Stimulated activated CD8-positive, alpha-beta memory T cell treated with anti-CD3 and anti-CD28 coated beads, Interleukin-15, amount 100 ng/mL, for 24 hours (primary cell): ENCODE results near the gene SLC37A2.

Experiments used
- DNase-seq: peaks from one replicate; pipeline ENCODE4 v3.0.0-alpha.2; 2020; ENCODE audit warnings: low read depth

The SLC37A2 gene

GRCh38 chr11:125111343-125112207 lies 48.5 kb downstream of the SLC37A2 start, which contains the start of gene TMEM218:
Gene TMEM218 (minus strand): TSS chr11:125111626. CDS start chr11:125102241, 9,385 bp downstream.
- peak; percentile 80 for DNase-seq

- no peak for DNase-seq
Measured at GRCh38 chr11:125112208-125112604, 49.1 kb downstream of the SLC37A2 start.

- no peak for DNase-seq
Measured at GRCh38 chr11:125114518-125114917, 51.4 kb downstream of the SLC37A2 start.

- no peak for DNase-seq
Measured at GRCh38 chr11:125117429-125117828, 54.3 kb downstream of the SLC37A2 start.

- no peak for DNase-seq
Measured at GRCh38 chr11:125123194-125123946, 60.3 kb downstream of the SLC37A2 start.

GRCh38 chr11:125123947-125124617 lies 61.0 kb downstream of the SLC37A2 start:
- DNase-seq = no peak

- DNase-seq = no peak
Measured at GRCh38 chr11:125124618-125124992, 61.5 kb downstream of the SLC37A2 start.

- no peak for DNase-seq
Measured at GRCh38 chr11:125128450-125128849, 65.3 kb downstream of the SLC37A2 start.

GRCh38 chr11:125129316-125129993 lies 66.3 kb downstream of the SLC37A2 start:
- no peak for DNase-seq

GRCh38 chr11:125132071-125132470 lies 69.0 kb downstream of the SLC37A2 start:
- no peak for DNase-seq

GRCh38 chr11:125132596-125132995 lies 69.5 kb downstream of the SLC37A2 start:
- no peak for DNase-seq

- DNase-seq = no peak
Measured at GRCh38 chr11:125136001-125136400, 72.9 kb downstream of the SLC37A2 start.

GRCh38 chr11:125138966-125139365 lies 75.9 kb downstream of the SLC37A2 start:
- no peak for DNase-seq

- no peak for DNase-seq
Measured at GRCh38 chr11:125139778-125140177, 76.7 kb downstream of the SLC37A2 start.
